ENCODE measurements around the gene LRBA.

The LRBA gene

GRCh38 chr4:150336676-150337412 lies 678.2 kb downstream of the LRBA start:
- no peak for DNase-seq

- no peak for DNase-seq
Observed at GRCh38 chr4:150332961-150333360, 682.1 kb downstream of the LRBA start.

GRCh38 chr4:150332086-150332485 lies 683.0 kb downstream of the LRBA start:
- DNase-seq, result no peak

- DNase-seq, result no peak
Observed at GRCh38 chr4:150329373-150329772, 685.7 kb downstream of the LRBA start.

GRCh38 chr4:150328496-150328895 lies 686.6 kb downstream of the LRBA start:
- DNase-seq, result no peak

GRCh38 chr4:150327262-150327780 lies 687.8 kb downstream of the LRBA start:
- DNase-seq, result no peak

GRCh38 chr4:150325872-150326271 lies 689.2 kb downstream of the LRBA start:
- DNase-seq, result no peak

GRCh38 chr4:150323406-150324325 lies 691.4 kb downstream of the LRBA start:
- no peak for DNase-seq

- no peak for DNase-seq
Observed at GRCh38 chr4:150322646-150323045, 692.4 kb downstream of the LRBA start.

- DNase-seq, result no peak
Observed at GRCh38 chr4:150321113-150321512, 694.0 kb downstream of the LRBA start.

- no peak for DNase-seq
Observed at GRCh38 chr4:150318971-150319370, 696.1 kb downstream of the LRBA start.

- DNase-seq, result no peak
Observed at GRCh38 chr4:150318527-150318926, 696.6 kb downstream of the LRBA start.

GRCh38 chr4:150316332-150317205 lies 698.5 kb downstream of the LRBA start:
- no peak for DNase-seq

GRCh38 chr4:150315691-150316090 lies 699.4 kb downstream of the LRBA start:
- no peak for DNase-seq

- DNase-seq, result no peak
Observed at GRCh38 chr4:150315175-150315574, 699.9 kb downstream of the LRBA start.

- DNase-seq, result no peak
Observed at GRCh38 chr4:150314031-150314430, 701.1 kb downstream of the LRBA start.

GRCh38 chr4:150310159-150310895 lies 704.8 kb downstream of the LRBA start:
- no peak for DNase-seq

- no peak for DNase-seq
Observed at GRCh38 chr4:150308824-150309472, 706.1 kb downstream of the LRBA start.

- DNase-seq, result no peak
Observed at GRCh38 chr4:150306719-150307118, 708.4 kb downstream of the LRBA start.

- DNase-seq, result no peak
Observed at GRCh38 chr4:150305995-150306394, 709.1 kb downstream of the LRBA start.

GRCh38 chr4:150302553-150302952 lies 712.5 kb downstream of the LRBA start:
- no peak for DNase-seq

- DNase-seq, result no peak
Observed at GRCh38 chr4:150299816-150300215, 715.3 kb downstream of the LRBA start.
